HepG2 (cell line): Measurements from ENCODE around the gene CDO1. TPM values are rescaled to one million over a fixed set of nuclear protein-coding genes. Genes with fewer than 3 reads are reported as not detected.

Experiments used
- CSRNP2 ChIP-seq: sonication (generic); formaldehyde crosslinking; conservative IDR thresholded peaks from 2 replicates; pipeline ENCODE4 v1.8.0; 2022; ENCODE audit warnings: low read depth, missing genetic modification reagents
- HMGA1 ChIP-seq: sonication (generic); formaldehyde crosslinking; conservative IDR thresholded peaks from 2 replicates; pipeline ENCODE4 v1.4.0; 2020; ENCODE audit warnings: missing genetic modification reagents
- ISX ChIP-seq: sonication (generic); formaldehyde crosslinking; conservative IDR thresholded peaks from 2 replicates; pipeline ENCODE4 v1.5.0; 2020; ENCODE audit warnings: missing genetic modification reagents
- MLLT10 ChIP-seq: sonication (generic); formaldehyde crosslinking; IDR thresholded peaks from 2 replicates; pipeline ENCODE4 v1.4.0; 2020; ENCODE audit warnings: missing genetic modification reagents
- NFKBIZ ChIP-seq: IDR thresholded peaks from 2 replicates; pipeline ENCODE4 v1.6.1; 2018; ENCODE audit warnings: missing genetic modification reagents, missing compliant biosample characterization
- PTBP1 ChIP-seq: fragments of 200-400 bp; formaldehyde crosslinking; IDR thresholded peaks from 2 replicates; pipeline ENCODE4 v1.6.1; 2018; ENCODE audit warnings: low read length, low read depth; ENCODE audit not compliant: poor library complexity, severe bottlenecking
- ZNF552 ChIP-seq: sonication (generic); formaldehyde crosslinking; IDR thresholded peaks from 2 replicates; pipeline ENCODE4 v1.9.0; 2022; ENCODE audit warnings: missing genetic modification reagents, mild to moderate bottlenecking, borderline replicate concordance
- ZNF780A ChIP-seq: sonication (generic); formaldehyde crosslinking; IDR thresholded peaks from 2 replicates; pipeline ENCODE4 v1.8.0; 2022; ENCODE audit warnings: mild to moderate bottlenecking, missing genetic modification reagents, moderate library complexity
- polyA plus RNA-seq, 8 experiments: library from polyadenylated mRNA; depleted of rRNA in 3 of 8; stranded (reverse) in 7 of 8; unstranded in 1 of 8; fragments of >200 nt; fragmentation: Illumina TruSeq in 4 of 8; extraction: Trizol in 4 of 8; gene quantifications; 2 replicates each; pipeline versions ENCODE4 v1.2.1 to v1.2.3, GENCODE V29; 2011 to 2016; ENCODE audit warnings: low read depth in 4 of 8, missing spikeins in 1 of 8, mixed read lengths in 1 of 8; ENCODE audit not compliant: insufficient read depth in 1 of 8
- total RNA-seq, 5 experiments: library from RNA; depleted of rRNA; stranded (reverse); fragments of >200 nt; fragmentation: Illumina TruSeq; extraction: Trizol; gene quantifications; 2 replicates each; pipeline ENCODE4 v1.2.3, GENCODE V29; 2016; ENCODE audit warnings: low read depth in 1 of 5
- TF ChIP-seq, protein P1 (sequence below), 2 experiments: fragments of 450-650 bp in 1 of 2; sonication (generic) in 1 of 2; formaldehyde crosslinking in 1 of 2; IDR thresholded peaks; 2 replicates each; pipeline versions ENCODE4 v1.6.1 to v1.8.0; 2016 to 2022; ENCODE audit warnings: antibody characterized with exemption in 1 of 2, mild to moderate bottlenecking in 1 of 2, missing genetic modification reagents in 1 of 2
- TF ChIP-seq, protein P2 (sequence below): sonication (generic); formaldehyde crosslinking; IDR thresholded peaks from 2 replicates; pipeline ENCODE4 v1.4.0; 2020; ENCODE audit warnings: missing genetic modification reagents
- TF ChIP-seq, protein P3 (sequence below): sonication (generic); formaldehyde crosslinking; IDR thresholded peaks from 2 replicates; pipeline ENCODE4 v1.5.1; 2020; ENCODE audit warnings: missing genetic modification reagents, mild to moderate bottlenecking, borderline replicate concordance
- TF ChIP-seq, protein P4 (sequence below): IDR thresholded peaks from 2 replicates; pipeline ENCODE4 v1.6.1; 2016; ENCODE audit warnings: missing biosample characterization, missing genetic modification reagents, low read depth

CDO1 gene
- total and polyA plus RNA-seq, 2 of the 13 experiments (the other 11 are each of a cell fraction or from before 2014, with no cell fraction given) = 3.2 to 4.4 TPM

DNA sequence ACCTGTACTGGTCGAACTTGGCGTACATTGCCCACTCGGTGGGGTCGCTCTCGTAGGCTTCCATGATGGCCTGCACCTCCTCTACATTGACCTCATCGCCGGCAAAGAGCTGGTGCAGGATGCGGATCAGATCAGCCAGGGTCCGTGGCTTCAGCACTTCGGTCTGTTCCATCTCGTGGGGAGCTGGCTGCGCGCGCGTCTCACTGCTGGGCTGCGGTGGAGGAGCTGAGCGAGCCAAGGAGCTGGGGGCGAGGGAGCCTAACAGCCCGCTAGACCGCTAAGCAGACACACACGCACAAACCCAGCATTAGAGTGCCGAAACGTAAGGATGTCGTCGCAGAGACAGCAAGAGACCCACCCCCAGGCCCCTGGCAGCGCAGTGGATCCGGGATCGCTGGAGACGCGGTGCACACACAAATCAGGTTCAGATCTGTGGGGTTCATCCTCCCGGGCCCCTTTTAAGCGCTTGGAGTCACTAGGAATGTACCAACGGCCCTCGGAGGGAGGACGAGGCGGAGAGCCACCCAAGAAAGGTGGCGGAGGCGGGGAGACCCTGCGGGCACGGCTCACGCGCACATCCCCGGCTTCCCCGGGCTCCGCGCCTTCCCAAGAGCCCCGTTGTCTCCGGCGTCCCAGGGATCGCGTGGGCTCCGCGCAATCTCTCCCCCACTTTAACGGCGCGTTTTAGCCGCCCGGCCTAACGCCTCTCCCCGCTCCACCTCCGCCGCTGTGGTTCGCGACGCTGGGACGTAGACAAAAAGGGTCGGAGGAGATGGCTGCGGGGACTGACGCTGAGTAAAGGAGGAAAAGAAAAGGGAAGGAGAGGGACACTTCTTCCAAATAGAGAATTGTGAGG is at the start of gene CDO1 (continued):
- TF ChIP-seq, protein P1, sequence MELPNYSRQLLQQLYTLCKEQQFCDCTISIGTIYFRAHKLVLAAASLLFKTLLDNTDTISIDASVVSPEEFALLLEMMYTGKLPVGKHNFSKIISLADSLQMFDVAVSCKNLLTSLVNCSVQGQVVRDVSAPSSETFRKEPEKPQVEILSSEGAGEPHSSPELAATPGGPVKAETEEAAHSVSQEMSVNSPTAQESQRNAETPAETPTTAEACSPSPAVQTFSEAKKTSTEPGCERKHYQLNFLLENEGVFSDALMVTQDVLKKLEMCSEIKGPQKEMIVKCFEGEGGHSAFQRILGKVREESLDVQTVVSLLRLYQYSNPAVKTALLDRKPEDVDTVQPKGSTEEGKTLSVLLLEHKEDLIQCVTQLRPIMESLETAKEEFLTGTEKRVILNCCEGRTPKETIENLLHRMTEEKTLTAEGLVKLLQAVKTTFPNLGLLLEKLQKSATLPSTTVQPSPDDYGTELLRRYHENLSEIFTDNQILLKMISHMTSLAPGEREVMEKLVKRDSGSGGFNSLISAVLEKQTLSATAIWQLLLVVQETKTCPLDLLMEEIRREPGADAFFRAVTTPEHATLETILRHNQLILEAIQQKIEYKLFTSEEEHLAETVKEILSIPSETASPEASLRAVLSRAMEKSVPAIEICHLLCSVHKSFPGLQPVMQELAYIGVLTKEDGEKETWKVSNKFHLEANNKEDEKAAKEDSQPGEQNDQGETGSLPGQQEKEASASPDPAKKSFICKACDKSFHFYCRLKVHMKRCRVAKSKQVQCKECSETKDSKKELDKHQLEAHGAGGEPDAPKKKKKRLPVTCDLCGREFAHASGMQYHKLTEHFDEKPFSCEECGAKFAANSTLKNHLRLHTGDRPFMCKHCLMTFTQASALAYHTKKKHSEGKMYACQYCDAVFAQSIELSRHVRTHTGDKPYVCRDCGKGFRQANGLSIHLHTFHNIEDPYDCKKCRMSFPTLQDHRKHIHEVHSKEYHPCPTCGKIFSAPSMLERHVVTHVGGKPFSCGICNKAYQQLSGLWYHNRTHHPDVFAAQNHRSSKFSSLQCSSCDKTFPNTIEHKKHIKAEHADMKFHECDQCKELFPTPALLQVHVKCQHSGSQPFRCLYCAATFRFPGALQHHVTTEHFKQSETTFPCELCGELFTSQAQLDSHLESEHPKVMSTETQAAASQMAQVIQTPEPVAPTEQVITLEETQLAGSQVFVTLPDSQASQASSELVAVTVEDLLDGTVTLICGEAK (IDR thresholded peaks at IDR 0.05) = no peak
- TF ChIP-seq, protein P1 (CRISPR knock-in tag; IDR thresholded peaks at IDR 0.05) = no peak
- TF ChIP-seq ZNF780A (CRISPR knock-in tag) (no peak), NFKBIZ (CRISPR knock-in tag) (no peak), MLLT10 (no peak), ZNF552 (CRISPR knock-in tag) (no peak), ISX (CRISPR knock-in tag) (no peak), CSRNP2 (CRISPR knock-in tag) (no peak), HMGA1 (CRISPR knock-in tag) (no peak), PTBP1 (no peak)
- TF ChIP-seq, protein P2, sequence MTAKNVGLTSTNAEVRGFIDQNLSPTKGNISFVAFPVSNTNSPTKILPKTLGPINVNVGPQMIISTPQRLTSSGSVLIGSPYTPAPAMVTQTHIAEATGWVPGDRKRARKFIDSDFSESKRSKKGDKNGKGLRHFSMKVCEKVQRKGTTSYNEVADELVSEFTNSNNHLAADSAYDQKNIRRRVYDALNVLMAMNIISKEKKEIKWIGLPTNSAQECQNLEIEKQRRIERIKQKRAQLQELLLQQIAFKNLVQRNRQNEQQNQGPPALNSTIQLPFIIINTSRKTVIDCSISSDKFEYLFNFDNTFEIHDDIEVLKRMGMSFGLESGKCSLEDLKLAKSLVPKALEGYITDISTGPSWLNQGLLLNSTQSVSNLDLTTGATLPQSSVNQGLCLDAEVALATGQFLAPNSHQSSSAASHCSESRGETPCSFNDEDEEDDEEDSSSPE = no peak
- TF ChIP-seq, protein P3, sequence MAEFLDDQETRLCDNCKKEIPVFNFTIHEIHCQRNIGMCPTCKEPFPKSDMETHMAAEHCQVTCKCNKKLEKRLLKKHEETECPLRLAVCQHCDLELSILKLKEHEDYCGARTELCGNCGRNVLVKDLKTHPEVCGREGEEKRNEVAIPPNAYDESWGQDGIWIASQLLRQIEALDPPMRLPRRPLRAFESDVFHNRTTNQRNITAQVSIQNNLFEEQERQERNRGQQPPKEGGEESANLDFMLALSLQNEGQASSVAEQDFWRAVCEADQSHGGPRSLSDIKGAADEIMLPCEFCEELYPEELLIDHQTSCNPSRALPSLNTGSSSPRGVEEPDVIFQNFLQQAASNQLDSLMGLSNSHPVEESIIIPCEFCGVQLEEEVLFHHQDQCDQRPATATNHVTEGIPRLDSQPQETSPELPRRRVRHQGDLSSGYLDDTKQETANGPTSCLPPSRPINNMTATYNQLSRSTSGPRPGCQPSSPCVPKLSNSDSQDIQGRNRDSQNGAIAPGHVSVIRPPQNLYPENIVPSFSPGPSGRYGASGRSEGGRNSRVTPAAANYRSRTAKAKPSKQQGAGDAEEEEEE (CRISPR knock-in tag) = no peak
- TF ChIP-seq, protein P4, sequence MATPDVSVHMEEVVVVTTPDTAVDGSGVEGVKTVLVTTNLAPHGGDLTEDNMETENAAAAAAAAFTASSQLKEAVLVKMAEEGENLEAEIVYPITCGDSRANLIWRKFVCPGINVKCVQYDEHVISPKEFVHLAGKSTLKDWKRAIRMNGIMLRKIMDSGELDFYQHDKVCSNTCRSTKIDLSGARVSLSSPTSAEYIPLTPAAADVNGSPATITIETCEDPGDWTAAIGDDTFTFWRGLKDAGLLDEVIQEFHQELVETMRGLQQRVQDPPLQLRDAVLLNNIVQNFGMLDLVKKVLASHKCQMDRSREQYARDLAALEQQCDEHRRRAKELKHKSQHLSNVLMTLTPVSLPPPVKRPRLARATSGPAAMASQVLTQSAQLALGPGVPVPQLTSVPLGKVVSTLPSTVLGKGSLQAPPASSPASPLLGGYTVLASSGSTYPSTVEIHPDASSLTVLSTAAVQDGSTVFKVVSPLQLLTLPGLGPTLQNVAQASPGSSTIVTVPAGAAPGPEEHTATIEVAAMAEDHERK (CRISPR knock-in tag) = no peak
